Lower leg skin (tissue), 3 donors: ENCODE data around the gene LILRB3.

Source experiments
- CTCF ChIP-seq, 3 donors: fragments of 450-650 bp; IDR thresholded peaks; one replicate each; pipeline ENCODE4 v1.5.1; 2016; ENCODE audit warnings: antibody characterized with exemption in 3 of 3, mild to moderate bottlenecking in 3 of 3, moderate library complexity in 2 of 3
- POLR2A ChIP-seq, 2 donors: fragments of 450-650 bp; IDR thresholded peaks; one replicate each; pipeline ENCODE4 v1.6.1; 2016 to 2017; ENCODE audit warnings: antibody characterized with exemption in 2 of 2, mild to moderate bottlenecking in 1 of 2, moderate library complexity in 1 of 2

GRCh38 chr19:54209811-54210494 is 12.9 kb downstream of the LILRB3 start:
- TF ChIP-seq CTCF (IDR thresholded peaks at IDR 0.05) = no peak
- TF ChIP-seq POLR2A (IDR thresholded peaks at IDR 0.05) = no peak
